K562 (cell line): ENCODE results near the gene SLC6A9. TPM values are rescaled to one million over a fixed set of nuclear protein-coding genes. Genes with fewer than 3 reads are reported as not detected.

Source experiments
- BCL6 ChIP-seq: fragments of 250-450 bp; sonication (Bioruptor Pico); IDR thresholded peaks from 2 replicates; pipeline ENCODE4 v1.4.0; 2020
- CBX1 ChIP-seq: sonication (generic); IDR thresholded peaks from 2 replicates; pipeline ENCODE4 v1.6.1; 2016; ENCODE audit warnings: antibody characterized with exemption, low read depth, mild to moderate bottlenecking
- CC2D1A ChIP-seq: fragments of 450-650 bp; IDR thresholded peaks from 2 replicates; pipeline ENCODE4 v1.6.1; 2017; ENCODE audit warnings: mild to moderate bottlenecking
- CHCHD3 ChIP-seq: fragments of 250-450 bp; sonication (Bioruptor Pico); IDR thresholded peaks from 2 replicates; pipeline ENCODE4 v2.1.2; 2022; ENCODE audit warnings: mild to moderate bottlenecking
- FOS ChIP-seq: IDR thresholded peaks from 3 replicates; pipeline ENCODE4 v1.6.1; 2011; ENCODE audit not compliant: insufficient read length; ENCODE audit errors: extremely low read depth
- JUND ChIP-seq, 2 experiments: IDR thresholded peaks; 2 replicates in 1 of 2; 3 replicates in 1 of 2; pipeline ENCODE4 v1.6.1; 2011; ENCODE audit warnings: borderline replicate concordance in 2 of 2, low read depth in 2 of 2, low read length in 2 of 2, improper control_type of control experiment in 1 of 2, missing biosample characterization in 1 of 2, missing genetic modification characterization in 1 of 2, missing genetic modification reagents in 1 of 2
- MXI1 ChIP-seq: IDR thresholded peaks from 2 replicates; pipeline ENCODE4 v1.6.1; 2011; ENCODE audit warnings: low read depth, mild to moderate bottlenecking, improper control_type of control experiment, low read length
- NCOR1 ChIP-seq: fragments of 450-650 bp; IDR thresholded peaks from 2 replicates; pipeline ENCODE4 v1.6.1; 2016; ENCODE audit warnings: mild to moderate bottlenecking, moderate library complexity
- NFXL1 ChIP-seq: fragments of 450-650 bp; formaldehyde crosslinking; IDR thresholded peaks from 2 replicates; pipeline ENCODE4 v1.4.0; 2021; ENCODE audit warnings: mild to moderate bottlenecking
- NONO ChIP-seq, 2 experiments: fragments of 200-400 bp in 1 of 2; fragments of 450-650 bp in 1 of 2; formaldehyde crosslinking in 1 of 2; IDR thresholded peaks; 2 replicates each; pipeline ENCODE4 v1.6.1; 2017; ENCODE audit warnings: low read depth in 2 of 2, mild to moderate bottlenecking in 2 of 2, moderate library complexity in 2 of 2, low read length in 1 of 2
- POLR2G ChIP-seq: fragments of 200-400 bp; formaldehyde crosslinking; IDR thresholded peaks from 2 replicates; pipeline ENCODE4 v1.6.1; 2017; ENCODE audit warnings: low read depth, mild to moderate bottlenecking, antibody characterized with exemption, low read length, moderate library complexity
- ZNF121 ChIP-seq: sonication (generic); formaldehyde crosslinking; conservative IDR thresholded peaks from 2 replicates; pipeline ENCODE4 v1.8.0; 2022; ENCODE audit warnings: missing genetic modification reagents
- ZNF124 ChIP-seq: sonication (generic); formaldehyde crosslinking; IDR thresholded peaks from 2 replicates; pipeline ENCODE4 v1.8.1; 2022; ENCODE audit warnings: missing genetic modification reagents
- ZNF197 ChIP-seq: fragments of 200-800 bp; sonication (Bioruptor generic); IDR thresholded peaks from 2 replicates; pipeline ENCODE4 v1.6.1; 2016; ENCODE audit warnings: low read depth, missing genetic modification characterization, missing compliant biosample characterization
- ZNF41 ChIP-seq: fragments of 250-450 bp; sonication (Bioruptor Pico); conservative IDR thresholded peaks from 2 replicates; pipeline ENCODE4 v1.4.0; 2020; ENCODE audit warnings: mild to moderate bottlenecking
- ZNF583 ChIP-seq: fragments of 250-450 bp; sonication (Bioruptor Pico); IDR thresholded peaks from 2 replicates; pipeline ENCODE4 v1.4.0; 2020
- polyA plus RNA-seq, 8 experiments: library from polyadenylated mRNA; depleted of rRNA in 4 of 8; stranded (reverse) in 5 of 8; unstranded in 3 of 8; fragments of >200 nt; fragmentation: Nextera tagmentation in 2 of 8; fragmentation: Illumina TruSeq in 1 of 8; extraction: Ambion mirVana in 2 of 8; extraction: Trizol in 1 of 8; gene quantifications; 2 replicates each; pipeline versions ENCODE4 v1.2.1 to v1.2.3, GENCODE V29; 2011 to 2014; ENCODE audit warnings: inconsistent platforms in 1 of 8, missing spikeins in 1 of 8
- total RNA-seq, 7 experiments: library from RNA; depleted of rRNA in 6 of 7; stranded (reverse); fragments of >200 nt in 6 of 7; fragmentation: Illumina TruSeq in 2 of 7; extraction: Trizol in 2 of 7; gene quantifications; 2 replicates each; pipeline versions ENCODE4 v1.2.1 to v1.2.3, GENCODE V29; 2011 to 2021; ENCODE audit warnings: low replicate concordance in 1 of 7
- TF ChIP-seq, protein P1 (sequence below): fragments of 450-650 bp; IDR thresholded peaks from 2 replicates; pipeline ENCODE4 v1.6.1; 2016; ENCODE audit warnings: missing biosample characterization, missing genetic modification characterization
- TF ChIP-seq, protein P2 (sequence below): fragments of 250-450 bp; sonication (Bioruptor Pico); IDR thresholded peaks from 2 replicates; pipeline ENCODE4 v1.8.0; 2022; ENCODE audit warnings: inconsistent platforms
- TF ChIP-seq, protein P3 (sequence below): fragments of 450-650 bp; formaldehyde crosslinking; IDR thresholded peaks from 2 replicates; pipeline ENCODE4 v1.4.0; 2022; ENCODE audit warnings: missing genetic modification characterization
- TF ChIP-seq, protein P4 (sequence below): sonication (generic); formaldehyde crosslinking; IDR thresholded peaks from 2 replicates; pipeline ENCODE4 v1.9.0; 2022; ENCODE audit warnings: mild to moderate bottlenecking, missing genetic modification reagents

The SLC6A9 gene
- total and polyA plus RNA-seq, 9 of the 15 experiments (the other 6 are each of a cell fraction or from before 2014, with no cell fraction given): 0.17 to 18.7 (median 2.9) TPM

DNA sequence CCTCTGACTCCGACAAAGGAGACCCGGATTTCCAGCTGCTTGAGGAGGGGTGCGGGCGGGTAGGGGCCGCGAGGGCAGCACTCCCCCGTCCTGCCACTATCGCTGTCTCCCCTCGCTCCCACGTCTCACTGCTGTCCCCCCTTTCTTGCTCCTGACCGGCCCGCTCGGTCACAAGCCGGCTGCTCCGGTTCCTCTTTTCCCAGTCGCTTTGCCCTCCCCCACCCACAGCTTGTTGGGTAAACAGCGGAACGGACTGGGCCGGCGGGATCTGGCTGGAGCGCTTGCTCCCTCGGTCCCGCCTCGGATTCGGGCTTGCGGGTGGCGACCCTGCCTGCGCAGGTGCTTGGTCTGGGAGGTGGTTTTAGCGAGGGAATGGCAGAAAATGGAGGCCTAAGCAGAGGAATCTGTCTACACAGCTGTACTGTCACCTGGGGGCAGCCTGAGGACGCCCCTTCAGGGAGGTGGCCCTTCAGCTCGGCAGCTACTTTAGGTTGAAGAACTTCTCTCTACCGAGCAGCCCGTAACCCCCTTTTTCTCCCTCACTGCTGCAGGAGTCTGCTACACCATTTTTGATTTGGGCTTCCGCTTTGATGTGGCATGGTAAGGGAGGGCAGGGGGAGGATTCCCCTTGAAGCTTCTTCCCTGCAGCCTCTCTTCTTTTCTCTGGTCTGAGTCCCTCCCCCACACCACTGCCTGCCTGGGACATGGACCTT, 55.9 kb downstream of the SLC6A9 start (continued):
- TF ChIP-seq, protein P1, sequence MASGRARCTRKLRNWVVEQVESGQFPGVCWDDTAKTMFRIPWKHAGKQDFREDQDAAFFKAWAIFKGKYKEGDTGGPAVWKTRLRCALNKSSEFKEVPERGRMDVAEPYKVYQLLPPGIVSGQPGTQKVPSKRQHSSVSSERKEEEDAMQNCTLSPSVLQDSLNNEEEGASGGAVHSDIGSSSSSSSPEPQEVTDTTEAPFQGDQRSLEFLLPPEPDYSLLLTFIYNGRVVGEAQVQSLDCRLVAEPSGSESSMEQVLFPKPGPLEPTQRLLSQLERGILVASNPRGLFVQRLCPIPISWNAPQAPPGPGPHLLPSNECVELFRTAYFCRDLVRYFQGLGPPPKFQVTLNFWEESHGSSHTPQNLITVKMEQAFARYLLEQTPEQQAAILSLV (tag): no peak
- TF ChIP-seq ZNF124 (CRISPR knock-in tag) (no peak), ZNF583 (CRISPR knock-in tag) (no peak), FOS (no peak), NONO (IDR thresholded peaks at IDR 0.05; ENCODE audit: low read depth in 2 of 2, low read length in 1 of 2) (no peak), NCOR1 (no peak), BCL6 (CRISPR knock-in tag) (no peak), CHCHD3 (CRISPR knock-in tag) (no peak), CC2D1A (no peak), CBX1 (no peak), ZNF121 (CRISPR knock-in tag) (no peak), POLR2G (no peak), ZNF41 (no peak), MXI1 (no peak), ZNF197 (CRISPR knock-in tag) (no peak), NFXL1 (CRISPR knock-in tag) (no peak), JUND (IDR thresholded peaks at IDR 0.05; ENCODE audit: borderline replicate concordance, low read depth, low read length) (0 out of 2 replicates have a peak, but pooled peaks have one; percentile 31), JUND (tag; IDR thresholded peaks at IDR 0.05; ENCODE audit: borderline replicate concordance, low read depth, low read length) (no peak)
- TF ChIP-seq, protein P2, sequence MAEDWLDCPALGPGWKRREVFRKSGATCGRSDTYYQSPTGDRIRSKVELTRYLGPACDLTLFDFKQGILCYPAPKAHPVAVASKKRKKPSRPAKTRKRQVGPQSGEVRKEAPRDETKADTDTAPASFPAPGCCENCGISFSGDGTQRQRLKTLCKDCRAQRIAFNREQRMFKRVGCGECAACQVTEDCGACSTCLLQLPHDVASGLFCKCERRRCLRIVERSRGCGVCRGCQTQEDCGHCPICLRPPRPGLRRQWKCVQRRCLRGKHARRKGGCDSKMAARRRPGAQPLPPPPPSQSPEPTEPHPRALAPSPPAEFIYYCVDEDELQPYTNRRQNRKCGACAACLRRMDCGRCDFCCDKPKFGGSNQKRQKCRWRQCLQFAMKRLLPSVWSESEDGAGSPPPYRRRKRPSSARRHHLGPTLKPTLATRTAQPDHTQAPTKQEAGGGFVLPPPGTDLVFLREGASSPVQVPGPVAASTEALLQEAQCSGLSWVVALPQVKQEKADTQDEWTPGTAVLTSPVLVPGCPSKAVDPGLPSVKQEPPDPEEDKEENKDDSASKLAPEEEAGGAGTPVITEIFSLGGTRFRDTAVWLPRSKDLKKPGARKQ: no peak
- TF ChIP-seq, protein P3, sequence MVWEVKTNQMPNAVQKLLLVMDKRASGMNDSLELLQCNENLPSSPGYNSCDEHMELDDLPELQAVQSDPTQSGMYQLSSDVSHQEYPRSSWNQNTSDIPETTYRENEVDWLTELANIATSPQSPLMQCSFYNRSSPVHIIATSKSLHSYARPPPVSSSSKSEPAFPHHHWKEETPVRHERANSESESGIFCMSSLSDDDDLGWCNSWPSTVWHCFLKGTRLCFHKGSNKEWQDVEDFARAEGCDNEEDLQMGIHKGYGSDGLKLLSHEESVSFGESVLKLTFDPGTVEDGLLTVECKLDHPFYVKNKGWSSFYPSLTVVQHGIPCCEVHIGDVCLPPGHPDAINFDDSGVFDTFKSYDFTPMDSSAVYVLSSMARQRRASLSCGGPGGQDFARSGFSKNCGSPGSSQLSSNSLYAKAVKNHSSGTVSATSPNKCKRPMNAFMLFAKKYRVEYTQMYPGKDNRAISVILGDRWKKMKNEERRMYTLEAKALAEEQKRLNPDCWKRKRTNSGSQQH (CRISPR knock-in tag): no peak
- TF ChIP-seq, protein P4, sequence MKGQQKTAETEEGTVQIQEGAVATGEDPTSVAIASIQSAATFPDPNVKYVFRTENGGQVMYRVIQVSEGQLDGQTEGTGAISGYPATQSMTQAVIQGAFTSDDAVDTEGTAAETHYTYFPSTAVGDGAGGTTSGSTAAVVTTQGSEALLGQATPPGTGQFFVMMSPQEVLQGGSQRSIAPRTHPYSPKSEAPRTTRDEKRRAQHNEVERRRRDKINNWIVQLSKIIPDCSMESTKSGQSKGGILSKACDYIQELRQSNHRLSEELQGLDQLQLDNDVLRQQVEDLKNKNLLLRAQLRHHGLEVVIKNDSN (CRISPR knock-in tag): no peak
